GM12878 (cell line): ENCODE measurements around the gene IL23R. TPM values are rescaled to one million over a fixed set of nuclear protein-coding genes. Genes with fewer than 3 reads are reported as not detected.

ENCODE experiments used
- BRCA1 ChIP-seq: IDR thresholded peaks from 2 replicates; pipeline ENCODE4 v1.6.1; 2011; ENCODE audit warnings: low read depth, low read length, improper control_type of control experiment
- CTCF ChIP-seq, 3 experiments: IDR thresholded peaks in 2 of 3; conservative IDR thresholded peaks in 1 of 3; 2 replicates each; pipeline ENCODE4 v1.5.1; 2011; ENCODE audit warnings: low read depth in 3 of 3, low read length in 3 of 3, mild to moderate bottlenecking in 3 of 3, control low read depth in 2 of 3, moderate library complexity in 2 of 3, inconsistent platforms in 1 of 3, mixed read lengths in 1 of 3; ENCODE audit not compliant: control insufficient read depth in 2 of 3, insufficient read depth in 1 of 3; ENCODE audit errors: extremely low read depth in 1 of 3
- NFIC ChIP-seq: IDR thresholded peaks from 2 replicates; pipeline ENCODE4 v1.6.1; 2012; ENCODE audit warnings: low read depth, mild to moderate bottlenecking, inconsistent platforms, low read length, moderate library complexity
- NFXL1 ChIP-seq: fragments of 450-650 bp; IDR thresholded peaks from 2 replicates; pipeline ENCODE4 v1.6.1; 2017; ENCODE audit warnings: antibody characterized with exemption, mild to moderate bottlenecking, borderline replicate concordance
- NR2C1 ChIP-seq: fragments of 450-650 bp; IDR thresholded peaks from 2 replicates; pipeline ENCODE4 v1.6.1; 2017; ENCODE audit warnings: antibody characterized with exemption, mild to moderate bottlenecking, moderate library complexity
- POLR2AphosphoS5 ChIP-seq: IDR thresholded peaks from 2 replicates; pipeline ENCODE4 v1.6.1; 2011; ENCODE audit warnings: mild to moderate bottlenecking, low read length, inconsistent platforms
- RAD21 ChIP-seq: IDR thresholded peaks from 2 replicates; pipeline ENCODE4 v1.6.1; 2011; ENCODE audit warnings: mild to moderate bottlenecking, low read depth, low read length, moderate library complexity; ENCODE audit not compliant: insufficient read depth
- RCOR1 ChIP-seq: conservative IDR thresholded peaks from 2 replicates; pipeline ENCODE4 v1.6.1; 2012; ENCODE audit warnings: low read depth, low read length, improper control_type of control experiment
- SIN3A ChIP-seq: IDR thresholded peaks from 2 replicates; pipeline ENCODE4 v1.6.1; 2012; ENCODE audit warnings: low read depth, low read length, improper control_type of control experiment
- SIX5 ChIP-seq: IDR thresholded peaks from 2 replicates; pipeline ENCODE4 v1.6.1; 2011; ENCODE audit warnings: mild to moderate bottlenecking, low read depth, low read length, moderate library complexity; ENCODE audit not compliant: severe bottlenecking
- SKIL ChIP-seq: fragments of 450-650 bp; IDR thresholded peaks from 2 replicates; pipeline ENCODE4 v1.6.1; 2017; ENCODE audit warnings: mild to moderate bottlenecking, low read depth, inconsistent platforms; ENCODE audit not compliant: poor library complexity, severe bottlenecking
- SMAD5 ChIP-seq: IDR thresholded peaks from 2 replicates; pipeline ENCODE4 v1.6.1; 2016; ENCODE audit warnings: antibody characterized with exemption, low read depth
- SP1 ChIP-seq: IDR thresholded peaks from one replicate; pipeline ENCODE4 v1.6.1; 2011; ENCODE audit warnings: low read depth, low read length
- SREBF2 ChIP-seq: IDR thresholded peaks from 2 replicates; pipeline ENCODE4 v1.6.1; 2012; ENCODE audit warnings: mild to moderate bottlenecking, low read length
- TCF7 ChIP-seq: IDR thresholded peaks from 2 replicates; pipeline ENCODE4 v1.6.1; 2014; ENCODE audit warnings: antibody characterized with exemption, borderline replicate concordance
- USF1 ChIP-seq: IDR thresholded peaks from 2 replicates; pipeline ENCODE4 v1.6.1; 2011; ENCODE audit warnings: borderline replicate concordance, low read depth, mild to moderate bottlenecking, moderate library complexity, mixed read lengths, low read length; ENCODE audit not compliant: insufficient read depth; ENCODE audit errors: extremely low read length
- polyA plus RNA-seq, 11 experiments: library from polyadenylated mRNA; depleted of rRNA in 4 of 11; unstranded in 6 of 11; stranded (reverse) in 5 of 11; fragments of >200 nt; fragmentation: Nextera tagmentation in 4 of 11; fragmentation: Illumina TruSeq in 1 of 11; extraction: Ambion mirVana in 4 of 11; extraction: Trizol in 1 of 11; gene quantifications; 1 replicate in 1 of 11; 2 replicates in 10 of 11; pipeline versions ENCODE4 v1.2.1 to v1.2.3, GENCODE V29; 2011 to 2016; ENCODE audit warnings: inconsistent platforms in 2 of 11, missing spikeins in 2 of 11, low read depth in 1 of 11
- total RNA-seq, 4 experiments: library from RNA; depleted of rRNA in 3 of 4; stranded (reverse); fragments of >200 nt in 3 of 4; fragmentation: Illumina TruSeq in 1 of 4; extraction: Trizol in 1 of 4; gene quantifications; 2 replicates each; pipeline versions ENCODE4 v1.2.1 to v1.2.3, GENCODE V29; 2013 to 2021
- TF ChIP-seq, protein P1 (sequence below): IDR thresholded peaks from 2 replicates; pipeline ENCODE4 v1.6.1; 2012; ENCODE audit warnings: improper control_type of control experiment, low read depth, low read length; ENCODE audit not compliant: insufficient replicate concordance

The IL23R gene
- total and polyA plus RNA-seq, 10 of the 15 experiments (the other 5 are each of a cell fraction or from before 2014, with no cell fraction given) = 0.16 to 6.4 (median 0.59) TPM

- TF ChIP-seq, protein P1, sequence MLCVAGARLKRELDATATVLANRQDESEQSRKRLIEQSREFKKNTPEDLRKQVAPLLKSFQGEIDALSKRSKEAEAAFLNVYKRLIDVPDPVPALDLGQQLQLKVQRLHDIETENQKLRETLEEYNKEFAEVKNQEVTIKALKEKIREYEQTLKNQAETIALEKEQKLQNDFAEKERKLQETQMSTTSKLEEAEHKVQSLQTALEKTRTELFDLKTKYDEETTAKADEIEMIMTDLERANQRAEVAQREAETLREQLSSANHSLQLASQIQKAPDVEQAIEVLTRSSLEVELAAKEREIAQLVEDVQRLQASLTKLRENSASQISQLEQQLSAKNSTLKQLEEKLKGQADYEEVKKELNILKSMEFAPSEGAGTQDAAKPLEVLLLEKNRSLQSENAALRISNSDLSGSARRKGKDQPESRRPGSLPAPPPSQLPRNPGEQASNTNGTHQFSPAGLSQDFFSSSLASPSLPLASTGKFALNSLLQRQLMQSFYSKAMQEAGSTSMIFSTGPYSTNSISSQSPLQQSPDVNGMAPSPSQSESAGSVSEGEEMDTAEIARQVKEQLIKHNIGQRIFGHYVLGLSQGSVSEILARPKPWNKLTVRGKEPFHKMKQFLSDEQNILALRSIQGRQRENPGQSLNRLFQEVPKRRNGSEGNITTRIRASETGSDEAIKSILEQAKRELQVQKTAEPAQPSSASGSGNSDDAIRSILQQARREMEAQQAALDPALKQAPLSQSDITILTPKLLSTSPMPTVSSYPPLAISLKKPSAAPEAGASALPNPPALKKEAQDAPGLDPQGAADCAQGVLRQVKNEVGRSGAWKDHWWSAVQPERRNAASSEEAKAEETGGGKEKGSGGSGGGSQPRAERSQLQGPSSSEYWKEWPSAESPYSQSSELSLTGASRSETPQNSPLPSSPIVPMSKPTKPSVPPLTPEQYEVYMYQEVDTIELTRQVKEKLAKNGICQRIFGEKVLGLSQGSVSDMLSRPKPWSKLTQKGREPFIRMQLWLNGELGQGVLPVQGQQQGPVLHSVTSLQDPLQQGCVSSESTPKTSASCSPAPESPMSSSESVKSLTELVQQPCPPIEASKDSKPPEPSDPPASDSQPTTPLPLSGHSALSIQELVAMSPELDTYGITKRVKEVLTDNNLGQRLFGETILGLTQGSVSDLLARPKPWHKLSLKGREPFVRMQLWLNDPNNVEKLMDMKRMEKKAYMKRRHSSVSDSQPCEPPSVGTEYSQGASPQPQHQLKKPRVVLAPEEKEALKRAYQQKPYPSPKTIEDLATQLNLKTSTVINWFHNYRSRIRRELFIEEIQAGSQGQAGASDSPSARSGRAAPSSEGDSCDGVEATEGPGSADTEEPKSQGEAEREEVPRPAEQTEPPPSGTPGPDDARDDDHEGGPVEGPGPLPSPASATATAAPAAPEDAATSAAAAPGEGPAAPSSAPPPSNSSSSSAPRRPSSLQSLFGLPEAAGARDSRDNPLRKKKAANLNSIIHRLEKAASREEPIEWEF = no peak
- no peak for TF ChIP-seq SIN3A
- peak; percentile 61 for TF ChIP-seq RAD21
- TF ChIP-seq SMAD5 = no peak
- TF ChIP-seq BRCA1 = no peak
- no peak for TF ChIP-seq NR2C1
- TF ChIP-seq TCF7 = no peak
- no peak for TF ChIP-seq SREBF2
- TF ChIP-seq SIX5 = no peak
- TF ChIP-seq RCOR1 = no peak
- no peak for TF ChIP-seq USF1
- no peak for TF ChIP-seq POLR2AphosphoS5
- TF ChIP-seq NFIC = peak; percentile 36; the same call in 1 of the 2 replicates
- TF ChIP-seq SP1 = no peak
- TF ChIP-seq SKIL = peak; percentile 29
- peak; percentile 56 to 60 (median 60) for TF ChIP-seq CTCF (IDR thresholded peaks at IDR 0.05 in 2 of 3, conservative IDR thresholded peaks at IDR 0.05 in 1 of 3; ENCODE audit: control insufficient read depth in 2 of 3, extremely low read depth in 1 of 3, insufficient read depth in 1 of 3, low read depth in 3 of 3, low read length in 3 of 3)
- no peak for TF ChIP-seq NFXL1
Measured at GRCh38 chr1:67211589-67212563, 45.6 kb downstream of the IL23R start (continued).
